ENCODE data around the gene KIF26A.
"Not testable (repeated sequence)": the region's sequence is repeated elsewhere in the genome, so short reads cannot be mapped to it uniquely, and the experiment has no call there.

The KIF26A gene

GRCh38 chr14:104144911-104145825, 6.8 kb downstream of the KIF26A start:
- DNase-seq = no peak

- no peak for DNase-seq
Measured at GRCh38 chr14:104145826-104146601, 7.6 kb downstream of the KIF26A start.

- DNase-seq = no peak
Measured at GRCh38 chr14:104146651-104147345, 8.4 kb downstream of the KIF26A start.

DNA sequence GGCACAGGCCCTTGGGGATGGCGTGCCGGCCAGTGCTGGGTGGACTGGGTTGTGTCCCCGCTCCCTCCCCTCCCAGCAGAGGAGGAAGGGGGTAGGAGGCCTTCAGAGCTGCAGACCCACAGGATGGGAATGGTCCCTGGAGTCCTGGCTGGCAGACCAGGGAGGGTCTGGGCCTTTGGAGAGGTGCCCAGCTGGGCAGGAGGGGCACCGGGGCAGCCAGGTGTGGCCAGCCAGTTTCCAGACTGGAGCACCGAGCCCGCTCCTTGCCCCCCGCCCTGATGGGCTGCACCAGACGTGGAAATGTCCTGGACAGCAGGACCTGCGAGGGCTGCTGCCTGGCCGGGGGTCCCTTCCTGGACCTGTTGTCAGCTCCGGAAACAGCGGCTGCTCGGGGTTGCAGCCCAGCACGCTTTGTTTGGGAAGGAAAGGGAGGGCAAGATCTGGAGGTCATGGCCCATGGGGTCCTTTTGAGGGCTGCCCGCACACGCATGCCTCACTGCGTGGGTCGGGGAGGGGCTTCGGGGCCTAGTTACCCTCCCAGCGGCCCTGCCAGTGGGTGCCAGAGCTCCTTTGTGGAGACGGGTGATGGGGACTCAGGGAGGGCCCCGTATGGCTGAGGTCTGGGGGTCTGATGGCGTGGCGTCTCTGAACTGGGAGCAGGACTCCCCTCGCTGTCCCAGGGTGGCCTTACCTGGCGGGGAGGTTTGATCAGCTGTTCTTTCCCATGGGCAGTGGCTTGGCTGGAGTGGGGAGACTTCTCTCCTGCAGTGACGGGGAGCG, 9.1 kb downstream of the KIF26A start:
- no peak for DNase-seq

DNA sequence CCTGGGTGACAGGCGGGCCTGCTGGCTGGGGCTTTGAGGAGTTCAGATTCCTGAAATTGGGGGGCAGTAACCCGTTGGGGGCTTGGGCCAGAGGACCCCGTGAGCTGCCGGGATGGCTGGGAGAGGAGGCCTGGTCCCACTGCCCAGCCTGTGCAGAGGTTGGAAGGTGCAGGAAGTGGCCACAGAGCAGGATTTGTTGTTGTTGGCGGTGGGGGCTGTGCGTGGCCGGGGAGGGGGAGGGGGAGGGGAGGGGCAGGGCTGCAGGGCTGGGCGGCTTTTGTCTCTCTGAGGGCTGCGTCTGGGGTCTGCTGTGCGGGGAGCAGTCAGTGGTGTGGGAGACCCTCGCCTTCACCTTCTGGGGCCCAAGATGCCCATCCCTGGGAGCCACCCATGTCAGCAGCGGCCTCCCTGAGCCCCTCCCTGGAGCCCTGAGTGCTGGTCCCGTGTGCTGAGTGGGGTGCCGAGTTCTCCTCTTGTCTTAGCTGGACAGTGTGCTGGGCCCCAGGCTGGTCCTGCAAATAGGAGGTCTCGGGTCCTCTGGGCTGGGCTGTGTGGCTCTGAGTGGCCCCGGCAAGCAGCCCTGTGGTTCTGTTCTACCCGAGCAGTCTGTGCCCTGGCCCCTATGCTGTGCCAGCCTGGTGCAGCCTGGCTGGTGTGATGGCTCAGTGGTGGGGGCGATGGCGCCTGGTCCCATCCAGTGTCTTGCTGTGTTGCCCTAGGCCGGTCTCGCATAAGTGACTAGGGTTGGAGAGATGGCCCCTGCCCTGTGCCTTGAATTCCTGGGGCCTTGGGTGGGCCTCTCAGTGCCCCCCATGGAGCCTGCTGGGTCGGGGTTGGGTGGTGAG, 10.3 kb downstream of the KIF26A start:
- DNase-seq = no peak

DNA sequence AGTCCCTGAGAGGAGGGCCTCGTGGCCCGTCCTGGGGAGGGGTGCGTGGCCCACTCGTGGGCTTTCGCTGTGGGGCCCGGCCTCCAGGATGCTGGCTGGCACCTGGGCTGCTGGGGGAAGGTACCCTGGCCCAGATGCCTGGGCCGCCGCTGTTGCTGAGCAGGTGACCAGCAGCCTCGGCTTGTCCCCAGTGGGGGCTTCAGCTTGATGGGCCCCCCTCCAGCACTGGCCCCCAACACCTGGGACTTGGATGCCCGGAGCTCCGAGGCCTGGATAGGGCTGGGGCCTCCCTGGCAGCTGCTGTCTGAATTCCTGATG, 10.8 kb downstream of the KIF26A start:
- DNase-seq = no peak

GRCh38 chr14:104149617-104150135, 11.3 kb downstream of the KIF26A start:
- DNase-seq = no peak

DNA sequence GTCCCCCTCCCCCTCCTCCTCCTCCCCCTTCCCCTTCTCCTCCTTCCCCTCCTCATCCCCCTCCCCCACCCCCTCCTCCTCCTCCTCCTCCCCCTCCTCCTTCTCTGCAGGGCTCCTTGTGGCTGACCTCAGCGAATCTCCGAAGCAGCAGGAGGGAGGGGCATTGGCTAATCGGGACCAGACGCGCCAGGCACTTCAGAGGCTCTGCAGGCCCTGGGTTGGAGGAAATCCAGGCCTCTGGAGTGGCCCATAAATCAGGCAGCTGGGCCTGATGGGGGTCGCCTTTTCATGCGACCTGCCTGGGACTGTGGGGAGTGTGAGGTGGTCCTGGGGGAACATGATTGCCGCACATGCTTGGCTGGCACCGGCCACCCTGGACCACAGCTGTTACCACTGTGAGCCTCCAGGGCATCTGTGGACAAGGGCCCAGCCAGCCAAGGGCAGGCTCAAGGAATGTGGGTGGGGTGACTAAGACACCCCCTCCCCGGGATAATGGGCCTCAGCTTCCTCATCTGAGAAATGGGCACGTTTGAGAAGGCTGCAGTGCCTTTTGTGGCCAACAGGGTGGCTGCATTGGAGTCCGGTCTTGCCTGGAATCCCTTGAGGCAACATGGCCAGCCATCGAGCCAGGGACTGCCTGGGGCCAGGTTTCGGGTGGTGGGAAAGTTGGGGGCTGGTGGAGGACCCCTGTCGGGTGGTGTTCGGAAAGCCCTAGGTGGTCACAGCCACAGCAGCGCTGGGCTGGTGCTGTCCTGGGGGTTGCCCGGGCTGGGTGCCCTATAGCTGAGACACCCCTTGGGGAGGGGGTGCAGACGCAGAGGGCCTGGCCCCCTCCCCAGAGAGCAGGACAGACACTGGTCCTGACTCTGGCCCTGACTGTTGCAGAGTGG, 12.0 kb downstream of the KIF26A start:
- no peak for DNase-seq

- DNase-seq = no peak
Measured at GRCh38 chr14:104151026-104151381, 12.6 kb downstream of the KIF26A start.

- no peak for DNase-seq
Measured at GRCh38 chr14:104151566-104152245, 13.3 kb downstream of the KIF26A start.

- DNase-seq = no peak
Measured at GRCh38 chr14:104152246-104152575, 13.8 kb downstream of the KIF26A start.

GRCh38 chr14:104152686-104153393, 14.5 kb downstream of the KIF26A start:
- no peak for DNase-seq

DNA sequence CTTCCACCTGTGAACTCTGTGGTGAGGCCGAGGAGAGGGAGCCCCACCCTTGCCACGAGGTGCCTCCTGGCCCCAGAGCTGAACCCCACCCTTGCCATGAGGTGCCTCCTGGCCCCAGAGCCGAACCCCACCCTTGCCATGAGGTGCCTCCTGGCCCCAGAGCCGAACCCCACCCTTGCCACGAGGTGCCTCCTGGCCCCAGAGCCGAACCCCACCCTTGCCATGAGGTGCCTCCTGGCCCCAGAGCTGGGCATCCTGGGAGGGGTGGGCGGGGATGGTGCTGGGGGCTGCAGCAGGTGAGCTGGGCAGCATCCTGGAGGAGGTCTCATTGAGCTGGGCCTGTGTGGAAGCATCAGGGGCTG, 15.0 kb downstream of the KIF26A start:
- DNase-seq = not testable (repeated sequence)

DNA sequence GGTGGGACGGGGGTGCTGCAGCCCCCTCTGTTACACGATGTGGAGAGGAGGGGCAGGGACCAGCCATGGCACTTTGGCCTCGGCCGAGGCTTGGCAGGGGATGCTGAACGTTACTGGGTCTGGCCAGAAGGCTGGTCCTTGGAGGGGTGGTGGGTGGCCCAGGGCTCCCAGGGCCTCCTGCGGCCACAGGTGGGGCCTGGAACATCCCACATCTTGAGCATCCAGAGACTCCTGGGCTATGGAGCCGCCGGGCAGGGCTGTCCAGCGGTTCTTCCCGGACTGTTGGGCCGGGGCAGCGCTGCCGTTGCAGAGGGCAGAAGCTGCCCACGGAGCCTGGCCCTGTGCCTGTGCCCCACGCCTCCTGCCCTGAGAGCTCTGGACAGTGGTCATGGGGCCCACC, 15.9 kb downstream of the KIF26A start:
- no peak for DNase-seq

DNA sequence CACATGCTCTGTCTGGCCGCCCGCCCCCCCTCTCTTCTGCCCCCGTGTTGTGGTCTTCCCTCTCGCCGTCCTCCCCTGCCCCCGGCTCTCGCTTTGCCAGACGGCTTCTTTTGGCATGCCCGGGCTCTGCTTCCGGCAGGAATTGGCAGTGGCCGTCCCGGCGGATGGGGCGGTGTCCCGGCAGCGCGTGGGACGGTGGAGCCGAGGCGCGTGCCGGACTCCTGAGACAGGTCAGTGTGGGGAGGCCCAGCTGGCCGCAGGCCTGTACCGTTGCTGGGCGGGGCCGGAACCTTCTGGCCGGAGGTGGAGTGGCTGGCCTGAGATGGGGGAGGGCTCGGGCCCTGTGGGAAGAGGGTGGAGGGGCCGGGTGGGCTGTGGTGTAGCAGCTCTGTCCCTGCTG, 17.1 kb downstream of the KIF26A start:
- DNase-seq = no peak

DNA sequence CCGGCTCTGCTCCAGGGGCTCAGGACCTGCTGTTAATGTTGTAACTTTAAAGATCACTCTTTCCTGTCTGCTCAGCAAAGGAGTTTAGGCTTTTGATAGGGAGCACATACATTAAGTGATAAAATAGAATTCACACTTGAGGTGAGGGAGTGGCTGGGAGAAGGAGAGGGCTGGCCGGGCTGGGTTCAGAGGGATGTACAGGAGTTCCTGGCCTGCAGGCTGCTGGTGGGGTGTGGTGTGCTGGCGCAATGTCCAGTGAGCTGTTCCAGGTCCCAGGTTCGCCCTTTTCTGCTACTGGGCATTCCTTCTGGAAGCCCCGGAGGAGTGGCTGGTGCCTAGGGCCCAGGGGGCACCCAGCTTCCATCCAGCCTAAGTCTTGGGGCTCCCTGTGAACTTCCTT, 17.8 kb downstream of the KIF26A start:
- no peak for DNase-seq

DNA sequence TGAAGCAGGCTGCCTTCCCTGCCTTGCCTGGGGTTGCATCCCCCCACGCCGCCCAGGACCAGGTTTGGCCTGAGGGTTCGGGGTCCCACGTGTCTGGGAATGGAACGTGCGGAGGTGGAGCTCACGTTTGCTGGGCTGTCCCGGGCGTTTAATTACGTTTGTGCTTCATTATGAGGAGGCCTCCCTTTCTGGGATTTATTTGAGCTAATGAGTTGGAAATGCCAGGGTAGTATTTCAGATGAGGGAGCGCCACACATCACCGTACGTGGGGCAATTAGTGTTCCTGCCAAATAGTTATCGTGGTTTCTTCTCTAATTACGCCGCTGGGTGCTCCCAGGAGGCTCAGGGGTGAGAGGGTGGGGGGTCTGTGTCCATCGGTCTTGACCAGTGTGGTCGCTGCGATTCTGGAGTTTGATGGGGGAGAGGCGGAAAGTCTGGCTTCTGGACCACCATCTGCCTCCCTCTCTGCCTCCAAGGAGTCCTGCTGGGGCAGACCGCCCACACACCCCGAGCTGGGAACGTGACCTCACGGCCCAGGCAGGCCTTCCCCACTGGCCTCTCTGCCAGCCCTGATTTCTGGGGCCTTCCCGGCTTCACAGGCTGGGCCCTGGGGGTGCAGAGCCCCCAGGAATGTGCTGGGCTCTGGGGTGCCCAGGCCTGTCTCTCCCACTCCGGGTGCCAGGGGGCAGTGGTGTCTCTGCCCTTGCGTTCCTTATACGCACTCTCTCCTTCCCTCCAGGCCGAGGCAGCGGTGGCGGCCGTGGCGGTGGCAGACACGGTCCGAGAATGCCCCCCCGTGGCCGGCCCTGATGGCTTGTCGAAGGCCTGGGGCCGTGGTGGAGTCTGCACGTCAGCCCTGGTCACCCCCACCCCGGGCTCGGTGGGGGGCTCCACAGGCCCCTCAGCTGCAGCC, 18.9 kb downstream of the KIF26A start:
- no peak for DNase-seq
